ENCODE measurements around the gene TM2D1. TPM values are rescaled to one million over a fixed set of nuclear protein-coding genes. Genes with fewer than 3 reads are reported as not detected.
A peak's percentile ranks its signal among the peaks of the same experiment; 100 is the strongest.

Gene TM2D1
- total and polyA plus RNA-seq, 9 of the 15 experiments (the other 6 are each of a cell fraction or from before 2014, with no cell fraction given) = 24.5 to 65.2 (median 47.7) TPM

DNA sequence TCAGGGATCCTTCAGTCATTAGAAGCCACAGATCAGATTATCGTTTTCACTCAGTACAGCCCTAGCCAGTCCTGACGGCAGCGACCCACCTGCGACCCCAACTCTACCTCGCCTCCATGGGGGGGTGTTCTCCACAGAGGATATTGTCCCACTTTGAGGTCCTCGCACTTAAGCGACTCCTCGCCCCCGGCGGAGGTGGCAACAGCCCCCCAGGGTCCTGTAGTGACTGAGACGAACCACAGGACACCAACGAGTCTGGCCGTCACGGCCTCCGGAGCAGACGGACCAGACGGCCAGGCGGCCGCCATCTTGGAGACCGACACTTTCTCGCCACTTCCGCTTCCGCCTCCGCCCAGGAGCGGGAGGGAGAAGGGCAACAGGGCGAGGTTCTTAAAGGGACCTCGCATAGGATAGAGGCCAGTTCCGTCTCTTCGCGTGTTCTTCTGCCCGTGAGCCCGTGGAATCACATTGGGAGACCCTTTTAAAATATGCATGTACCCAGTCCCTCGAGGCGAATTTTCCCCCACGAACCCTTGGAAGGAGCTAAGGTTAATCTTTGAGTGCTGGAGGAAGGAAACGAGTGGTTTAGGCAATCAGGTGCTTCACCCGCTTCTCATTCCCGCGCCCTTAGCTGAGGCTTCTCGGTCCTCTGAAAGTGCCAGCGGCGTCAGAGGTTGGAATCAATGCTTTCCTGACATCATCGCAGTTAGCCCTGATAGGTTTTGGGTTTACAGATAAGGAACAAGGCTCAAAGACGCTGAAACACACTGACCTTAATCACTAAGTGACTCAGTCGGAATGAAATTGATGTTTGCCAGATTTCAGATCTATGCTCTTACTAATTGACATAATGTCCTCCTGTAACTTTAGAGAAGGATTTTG lies at the start of gene TM2D1 (continued):
- TF ChIP-seq, protein P1, sequence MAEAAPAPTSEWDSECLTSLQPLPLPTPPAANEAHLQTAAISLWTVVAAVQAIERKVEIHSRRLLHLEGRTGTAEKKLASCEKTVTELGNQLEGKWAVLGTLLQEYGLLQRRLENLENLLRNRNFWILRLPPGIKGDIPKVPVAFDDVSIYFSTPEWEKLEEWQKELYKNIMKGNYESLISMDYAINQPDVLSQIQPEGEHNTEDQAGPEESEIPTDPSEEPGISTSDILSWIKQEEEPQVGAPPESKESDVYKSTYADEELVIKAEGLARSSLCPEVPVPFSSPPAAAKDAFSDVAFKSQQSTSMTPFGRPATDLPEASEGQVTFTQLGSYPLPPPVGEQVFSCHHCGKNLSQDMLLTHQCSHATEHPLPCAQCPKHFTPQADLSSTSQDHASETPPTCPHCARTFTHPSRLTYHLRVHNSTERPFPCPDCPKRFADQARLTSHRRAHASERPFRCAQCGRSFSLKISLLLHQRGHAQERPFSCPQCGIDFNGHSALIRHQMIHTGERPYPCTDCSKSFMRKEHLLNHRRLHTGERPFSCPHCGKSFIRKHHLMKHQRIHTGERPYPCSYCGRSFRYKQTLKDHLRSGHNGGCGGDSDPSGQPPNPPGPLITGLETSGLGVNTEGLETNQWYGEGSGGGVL (CRISPR knock-in tag; IDR thresholded peaks at IDR 0.05) = no peak
- TF ChIP-seq DNMT1 (IDR thresholded peaks at IDR 0.05) (no peak), CC2D1A (IDR thresholded peaks at IDR 0.05) (no peak; the same call in 1 of the 2 replicates), LCOR (CRISPR knock-in tag; IDR thresholded peaks at IDR 0.05) (peak; percentile 81), WHSC1 (IDR thresholded peaks at IDR 0.05; ENCODE audit: low read length) (no peak), PML (IDR thresholded peaks at IDR 0.05; ENCODE audit: low read length) (peak; percentile 83), CCAR2 (IDR thresholded peaks at IDR 0.05; ENCODE audit: low read depth, low read length) (no peak), U2AF1 (optimal IDR thresholded peaks at IDR 0.05; ENCODE audit: low read depth, low read length) (no peak), GATAD2B (IDR thresholded peaks at IDR 0.05; ENCODE audit: borderline replicate concordance) (peak; percentile 17; the same call in 1 of the 2 replicates), ZNF212 (CRISPR knock-in tag; IDR thresholded peaks at IDR 0.05) (no peak), NCOR1 (IDR thresholded peaks at IDR 0.05) (no peak; the same call in 1 of the 2 replicates), ESRRA (IDR thresholded peaks at IDR 0.05; ENCODE audit: borderline replicate concordance, low read depth) (peak; percentile 81), ZNF143 (CRISPR knock-in tag; IDR thresholded peaks at IDR 0.05) (no peak), RBBP5 (IDR thresholded peaks at IDR 0.05; ENCODE audit: borderline replicate concordance, insufficient read depth, low read length, poor library complexity, severe bottlenecking) (peak; percentile 93), IFI16 (CRISPR knock-in tag; IDR thresholded peaks at IDR 0.05) (no peak), GABPB2 (CRISPR knock-in tag; conservative IDR thresholded peaks at IDR 0.05) (no peak), RNF2 (IDR thresholded peaks at IDR 0.05) (peak; percentile 63; the same call in 1 of the 2 replicates), PHF8 (IDR thresholded peaks at IDR 0.05; ENCODE audit: borderline replicate concordance, low read length) (peak; percentile 99)
- TF ChIP-seq, protein P2, sequence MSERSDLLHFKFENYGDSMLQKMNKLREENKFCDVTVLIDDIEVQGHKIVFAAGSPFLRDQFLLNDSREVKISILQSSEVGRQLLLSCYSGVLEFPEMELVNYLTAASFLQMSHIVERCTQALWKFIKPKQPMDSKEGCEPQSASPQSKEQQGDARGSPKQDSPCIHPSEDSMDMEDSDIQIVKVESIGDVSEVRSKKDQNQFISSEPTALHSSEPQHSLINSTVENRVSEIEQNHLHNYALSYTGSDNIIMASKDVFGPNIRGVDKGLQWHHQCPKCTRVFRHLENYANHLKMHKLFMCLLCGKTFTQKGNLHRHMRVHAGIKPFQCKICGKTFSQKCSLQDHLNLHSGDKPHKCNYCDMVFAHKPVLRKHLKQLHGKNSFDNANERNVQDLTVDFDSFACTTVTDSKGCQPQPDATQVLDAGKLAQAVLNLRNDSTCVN (CRISPR knock-in tag; IDR thresholded peaks at IDR 0.05) = no peak
- TF ChIP-seq, protein P3, sequence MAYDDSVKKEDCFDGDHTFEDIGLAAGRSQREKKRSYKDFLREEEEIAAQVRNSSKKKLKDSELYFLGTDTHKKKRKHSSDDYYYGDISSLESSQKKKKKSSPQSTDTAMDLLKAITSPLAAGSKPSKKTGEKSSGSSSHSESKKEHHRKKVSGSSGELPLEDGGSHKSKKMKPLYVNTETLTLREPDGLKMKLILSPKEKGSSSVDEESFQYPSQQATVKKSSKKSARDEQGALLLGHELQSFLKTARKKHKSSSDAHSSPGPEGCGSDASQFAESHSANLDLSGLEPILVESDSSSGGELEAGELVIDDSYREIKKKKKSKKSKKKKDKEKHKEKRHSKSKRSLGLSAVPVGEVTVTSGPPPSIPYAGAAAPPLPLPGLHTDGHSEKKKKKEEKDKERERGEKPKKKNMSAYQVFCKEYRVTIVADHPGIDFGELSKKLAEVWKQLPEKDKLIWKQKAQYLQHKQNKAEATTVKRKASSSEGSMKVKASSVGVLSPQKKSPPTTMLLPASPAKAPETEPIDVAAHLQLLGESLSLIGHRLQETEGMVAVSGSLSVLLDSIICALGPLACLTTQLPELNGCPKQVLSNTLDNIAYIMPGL (CRISPR knock-in tag; IDR thresholded peaks at IDR 0.05) = peak; percentile 71; the same call in 1 of the 2 replicates
- TF ChIP-seq, protein P4, sequence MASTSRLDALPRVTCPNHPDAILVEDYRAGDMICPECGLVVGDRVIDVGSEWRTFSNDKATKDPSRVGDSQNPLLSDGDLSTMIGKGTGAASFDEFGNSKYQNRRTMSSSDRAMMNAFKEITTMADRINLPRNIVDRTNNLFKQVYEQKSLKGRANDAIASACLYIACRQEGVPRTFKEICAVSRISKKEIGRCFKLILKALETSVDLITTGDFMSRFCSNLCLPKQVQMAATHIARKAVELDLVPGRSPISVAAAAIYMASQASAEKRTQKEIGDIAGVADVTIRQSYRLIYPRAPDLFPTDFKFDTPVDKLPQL (IDR thresholded peaks at IDR 0.05; ENCODE audit: extremely low read depth, insufficient read length) = no peak
- TF ChIP-seq, protein P5, sequence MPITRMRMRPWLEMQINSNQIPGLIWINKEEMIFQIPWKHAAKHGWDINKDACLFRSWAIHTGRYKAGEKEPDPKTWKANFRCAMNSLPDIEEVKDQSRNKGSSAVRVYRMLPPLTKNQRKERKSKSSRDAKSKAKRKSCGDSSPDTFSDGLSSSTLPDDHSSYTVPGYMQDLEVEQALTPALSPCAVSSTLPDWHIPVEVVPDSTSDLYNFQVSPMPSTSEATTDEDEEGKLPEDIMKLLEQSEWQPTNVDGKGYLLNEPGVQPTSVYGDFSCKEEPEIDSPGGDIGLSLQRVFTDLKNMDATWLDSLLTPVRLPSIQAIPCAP (CRISPR knock-in tag; IDR thresholded peaks at IDR 0.05; ENCODE audit: borderline replicate concordance) = no peak

Measured in K562 (cell line).